Measurements from ENCODE around the gene ABCA13.

ABCA13 gene

DNA sequence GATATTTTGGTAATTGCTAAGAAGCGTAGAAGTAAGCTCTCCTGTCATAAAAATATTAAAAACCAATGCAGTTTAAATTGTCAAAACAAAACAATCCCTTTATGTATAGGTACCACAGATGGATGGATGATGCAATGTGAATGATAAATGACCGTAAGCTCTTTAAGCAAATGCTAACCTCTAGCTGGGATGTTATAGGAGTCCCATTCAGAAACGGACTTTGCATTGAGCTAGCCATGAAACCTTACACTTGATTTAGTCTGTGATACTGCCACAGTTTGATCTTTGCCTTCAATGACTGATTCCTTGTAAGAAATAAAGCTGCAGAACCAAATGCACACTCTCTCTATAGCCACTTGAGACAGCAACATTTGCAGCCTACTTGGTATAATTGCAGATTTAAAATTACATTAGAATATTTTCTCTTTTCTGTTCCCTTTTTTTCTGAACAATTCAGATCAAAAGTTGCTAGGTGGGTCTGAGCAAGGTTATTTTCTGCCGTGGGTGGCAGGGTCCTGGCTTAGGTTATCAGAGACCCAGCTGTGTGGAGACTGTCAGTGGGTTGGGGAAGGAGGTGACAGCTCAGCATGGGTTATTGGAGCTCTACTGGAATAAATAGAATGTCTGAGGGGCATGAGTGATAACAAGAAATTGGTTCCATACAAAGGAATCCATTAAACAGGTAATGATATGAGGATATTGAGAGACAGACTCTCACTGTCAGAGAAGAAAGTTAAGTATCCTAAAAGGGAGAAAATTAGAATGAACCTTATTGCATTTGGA, 494.3 kb downstream of the ABCA13 start:
- H3K36me3 ChIP-seq (ENCODE audit: insufficient read depth, low read length), result no peaks in the 10 kb centered on the region
- H3K4me3 ChIP-seq (ENCODE audit: low read depth, low read length), result no peak overlapping the region
- H3K79me2 ChIP-seq (ENCODE audit: control insufficient read depth, insufficient read depth, low read length, unreplicated experiment), result no peaks in the 10 kb centered on the region
- no peak overlapping the region for H2AFZ ChIP-seq (ENCODE audit: low read length, unreplicated experiment)
- no peaks in the 10 kb centered on the region for H3K27me3 ChIP-seq (ENCODE audit: insufficient read depth, low read length)
- H3K27ac ChIP-seq (ENCODE audit: low read depth, low read length), result no peak overlapping the region
- no peaks in the 10 kb centered on the region for H3K4me1 ChIP-seq (ENCODE audit: control insufficient read depth, insufficient read depth, low read length, unreplicated experiment)

DNA sequence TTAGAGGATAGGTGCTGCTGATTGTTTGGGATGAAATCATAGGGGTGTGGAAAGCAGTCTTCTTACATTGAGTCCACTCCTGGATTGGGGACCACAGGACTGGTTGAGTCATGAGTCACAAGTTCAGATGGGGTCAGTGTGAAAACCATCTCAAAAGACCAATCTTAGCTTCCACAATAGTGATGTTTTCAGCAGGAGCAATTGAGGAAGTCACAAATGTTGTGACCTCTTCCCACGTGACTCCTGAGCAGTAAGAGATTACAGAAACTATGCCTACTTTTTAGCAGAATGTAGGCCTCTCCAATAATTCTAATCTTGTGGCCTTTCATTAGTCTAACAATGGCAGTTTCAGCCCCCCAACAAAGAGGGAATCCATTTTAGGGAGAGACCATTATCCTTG, 496.1 kb downstream of the ABCA13 start:
- no peak overlapping the region for H3K27ac ChIP-seq (ENCODE audit: low read depth, low read length)
- H3K27me3 ChIP-seq (ENCODE audit: insufficient read depth, low read length), result no peaks in the 10 kb centered on the region
- no peaks in the 10 kb centered on the region for H3K4me1 ChIP-seq (ENCODE audit: control insufficient read depth, insufficient read depth, low read length, unreplicated experiment)
- H3K36me3 ChIP-seq (ENCODE audit: insufficient read depth, low read length), result no peaks in the 10 kb centered on the region
- no peaks in the 10 kb centered on the region for H3K79me2 ChIP-seq (ENCODE audit: control insufficient read depth, insufficient read depth, low read length, unreplicated experiment)
- H3K4me3 ChIP-seq (ENCODE audit: low read depth, low read length), result no peak overlapping the region
- no peak overlapping the region for H2AFZ ChIP-seq (ENCODE audit: low read length, unreplicated experiment)

DNA sequence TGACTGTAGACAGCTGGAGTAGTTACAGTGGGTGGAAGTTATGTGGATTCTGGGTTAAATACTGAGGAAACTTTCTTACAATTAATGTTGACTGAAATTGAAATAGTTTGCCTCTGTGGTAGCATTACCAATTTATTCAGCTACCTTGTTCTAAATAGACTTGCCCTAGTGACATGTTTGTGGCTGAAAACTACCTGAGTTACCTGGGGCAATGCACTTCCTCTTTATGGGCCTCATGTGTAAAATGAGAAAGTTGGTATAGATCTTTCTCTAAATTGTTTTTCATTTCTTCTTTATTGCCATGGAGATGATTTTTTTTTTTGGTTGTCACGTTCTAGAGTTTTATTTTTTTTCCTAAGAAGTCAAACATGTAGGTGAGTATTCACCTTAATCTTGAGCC, 500.4 kb downstream of the ABCA13 start:
- H3K27ac ChIP-seq (ENCODE audit: low read depth, low read length), result no peak overlapping the region
- H3K36me3 ChIP-seq (ENCODE audit: insufficient read depth, low read length), result no peaks in the 10 kb centered on the region
- no peak overlapping the region for H3K4me3 ChIP-seq (ENCODE audit: low read depth, low read length)
- H3K4me1 ChIP-seq (ENCODE audit: control insufficient read depth, insufficient read depth, low read length, unreplicated experiment), result no peaks in the 10 kb centered on the region
- H3K79me2 ChIP-seq (ENCODE audit: control insufficient read depth, insufficient read depth, low read length, unreplicated experiment), result no peaks in the 10 kb centered on the region
- no peak overlapping the region for H2AFZ ChIP-seq (ENCODE audit: low read length, unreplicated experiment)
- no peaks in the 10 kb centered on the region for H3K27me3 ChIP-seq (ENCODE audit: insufficient read depth, low read length)

DNA sequence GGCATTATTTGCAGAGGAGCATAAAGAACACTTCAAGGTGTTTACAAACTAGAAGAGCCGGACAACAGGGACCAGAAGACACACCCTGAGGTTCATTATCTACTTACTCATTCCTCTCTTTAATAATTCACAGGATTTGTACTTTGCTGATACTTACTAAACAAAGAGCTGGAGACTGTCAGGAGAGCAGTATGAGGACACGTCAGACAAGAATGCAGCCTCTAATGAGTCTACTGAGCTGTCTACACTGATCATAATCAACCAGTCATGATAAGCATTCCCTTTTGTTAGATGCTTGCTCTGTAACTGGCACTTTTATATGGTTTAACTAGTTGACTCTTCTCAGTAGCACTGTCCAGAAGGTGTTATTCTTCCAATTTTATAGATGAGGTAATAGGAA, 509.7 kb downstream of the ABCA13 start:
- Histone ChIP-seq H2AFZ (ENCODE audit: low read length, unreplicated experiment) (no peak overlapping the region), H3K27ac (ENCODE audit: low read depth, low read length) (no peak overlapping the region), H3K36me3 (ENCODE audit: insufficient read depth, low read length) (no peaks in the 10 kb centered on the region), H3K27me3 (ENCODE audit: insufficient read depth, low read length) (no peaks in the 10 kb centered on the region), H3K4me1 (ENCODE audit: control insufficient read depth, insufficient read depth, low read length, unreplicated experiment) (no peaks in the 10 kb centered on the region), H3K79me2 (ENCODE audit: control insufficient read depth, insufficient read depth, low read length, unreplicated experiment) (no peaks in the 10 kb centered on the region), H3K4me3 (ENCODE audit: low read depth, low read length) (no peak overlapping the region)

DNA sequence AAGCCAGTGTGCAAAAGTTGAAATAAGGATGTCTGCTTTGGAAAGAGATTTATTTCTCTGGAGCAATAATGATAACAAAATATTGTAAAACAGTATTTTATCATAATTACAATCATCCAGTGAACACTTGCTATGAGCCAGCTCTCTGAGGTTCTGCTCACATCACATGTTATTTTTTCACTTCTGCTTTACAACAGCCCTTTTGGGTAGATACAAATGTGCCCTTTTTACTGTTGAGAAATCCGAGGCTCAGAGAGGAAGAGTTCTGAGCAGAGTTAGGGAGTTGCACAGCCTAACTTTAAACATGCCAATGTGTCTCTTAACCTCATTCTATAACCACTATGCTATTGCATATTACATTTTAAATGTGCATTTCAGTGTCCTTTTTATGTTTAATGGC, 520.5 kb downstream of the ABCA13 start:
- no peaks in the 10 kb centered on the region for H3K36me3 ChIP-seq (ENCODE audit: insufficient read depth, low read length)
- H3K79me2 ChIP-seq (ENCODE audit: control insufficient read depth, insufficient read depth, low read length, unreplicated experiment), result no peaks in the 10 kb centered on the region
- no peaks in the 10 kb centered on the region for H3K27me3 ChIP-seq (ENCODE audit: insufficient read depth, low read length)
- H3K27ac ChIP-seq (ENCODE audit: low read depth, low read length), result no peak overlapping the region
- H3K4me3 ChIP-seq (ENCODE audit: low read depth, low read length), result no peak overlapping the region
- no peak overlapping the region for H2AFZ ChIP-seq (ENCODE audit: low read length, unreplicated experiment)
- no peaks in the 10 kb centered on the region for H3K4me1 ChIP-seq (ENCODE audit: control insufficient read depth, insufficient read depth, low read length, unreplicated experiment)

Measured in ACC112 (cell line).